Activated B cell treated with CpG ODN at 0.5 μM for 24 hours (primary cell): Measurements from ENCODE around the gene DUSP22. TPM values are rescaled to one million over a fixed set of nuclear protein-coding genes. Genes with fewer than 3 reads are reported as not detected.
A peak's percentile ranks its signal among the peaks of the same experiment; 100 is the strongest.

ENCODE experiments used
- ATAC-seq: fragments of 200-7000 bp; cut with Tn5 transposase; one replicate; pipeline ENCODE4 v1.10.0; 2021; ENCODE audit warnings: low read depth, mild to moderate bottlenecking, moderate library complexity
- CTCF ChIA-PET: fragments of 350-600 bp; sonication (Branson Sonifier 250); formaldehyde crosslinking; loops from one replicate; lab custom pipeline; 2021; ENCODE audit warnings: antibody characterized with exemption; lab: Charles Lee
- POLR2A ChIA-PET: fragments of 350-600 bp; sonication (Branson Sonifier 250); formaldehyde crosslinking; loops from one replicate; lab custom pipeline; 2021; ENCODE audit warnings: antibody characterized with exemption; lab: Charles Lee
- DNase-seq: peaks from one replicate; pipeline ENCODE4 v3.0.0; 2022
- H3K27ac Mint-ChIP-seq: one replicate; pipeline ENCODE4 v1.8.0; 2020; ENCODE audit warnings: mixed read lengths
- H3K27me3 Mint-ChIP-seq: one replicate; pipeline ENCODE4 v1.8.0; 2021; ENCODE audit warnings: mixed read lengths
- H3K36me3 Mint-ChIP-seq: one replicate; pipeline ENCODE4 v1.8.0; 2021; ENCODE audit warnings: low read depth, mixed read lengths
- H3K4me1 Mint-ChIP-seq: one replicate; pipeline ENCODE4 v1.8.0; 2021; ENCODE audit warnings: mixed read lengths
- H3K4me3 Mint-ChIP-seq: one replicate; pipeline ENCODE4 v1.8.0; 2020; ENCODE audit warnings: mild to moderate bottlenecking, mixed read lengths
- H3K9me3 Mint-ChIP-seq: one replicate; pipeline ENCODE4 v1.8.0; 2020; ENCODE audit warnings: mixed read lengths
- intact Hi-C: fragments of 100-400 bp; cut with micrococcal nuclease; formaldehyde crosslinking; loops from one replicate; pipeline ENCODE4 v1.15.1; 2024
- total RNA-seq: library from RNA; stranded (reverse); gene quantifications from 2 replicates; pipeline ENCODE4 v1.2.3, GENCODE V29; 2022
- TF ChIP-seq, protein P1 (sequence below): fragments of 200-600 bp; IDR thresholded peaks from one replicate; pipeline ENCODE4 v1.8.0; 2022; ENCODE audit warnings: antibody characterized with exemption, mild to moderate bottlenecking

The DUSP22 gene
- total RNA-seq, 1 donor from 2014 or later, result 153 TPM

DNA sequence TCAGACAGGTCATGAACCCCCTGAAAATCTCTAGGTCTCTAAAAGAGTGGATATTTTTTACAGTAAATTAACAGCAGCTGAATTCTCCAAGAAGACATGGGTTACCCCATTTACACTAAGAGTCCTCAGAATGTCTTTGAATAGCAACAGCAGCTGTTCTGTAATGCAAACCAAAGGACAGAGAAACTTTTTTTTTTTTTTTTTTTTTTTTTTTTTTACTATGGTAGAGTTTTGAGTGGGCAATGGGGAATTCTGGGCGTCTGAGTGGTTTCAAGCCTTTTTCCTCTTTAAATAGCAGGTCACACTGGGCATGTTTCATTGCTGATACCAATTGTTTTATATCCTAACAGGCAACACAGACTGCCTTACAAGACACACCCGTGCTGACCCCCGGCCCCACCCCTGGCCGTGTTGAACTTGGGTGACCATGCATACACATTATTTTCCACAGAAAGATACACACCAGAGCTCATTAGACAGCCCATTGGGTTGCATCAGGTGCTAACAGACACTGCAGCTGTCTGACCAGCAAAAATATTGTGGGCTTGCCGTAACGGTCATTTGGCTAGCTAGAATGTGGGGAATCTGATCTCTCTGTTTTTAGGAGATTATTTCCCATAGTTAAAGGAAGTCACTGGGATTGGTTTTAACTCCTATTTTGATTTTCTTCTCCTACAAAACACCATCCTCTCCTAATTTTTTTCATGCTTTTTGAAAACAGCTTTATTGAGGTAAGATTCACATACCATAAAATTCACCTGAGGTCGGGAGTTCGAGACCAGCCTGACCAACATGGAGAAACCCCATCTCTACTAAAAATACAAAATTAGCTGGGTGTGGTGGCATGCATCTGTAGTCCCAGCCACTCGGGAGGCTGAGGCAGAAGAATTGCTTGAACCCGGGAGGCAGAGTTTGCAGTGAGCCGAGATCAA is 72.6 kb downstream of the DUSP22 start:
- peaks cover 56% of the 10 kb centered on the region for H3K4me1 Mint-ChIP-seq
- peak overlapping the region; percentile 32 for H3K27ac Mint-ChIP-seq
- TF ChIP-seq, protein P1, sequence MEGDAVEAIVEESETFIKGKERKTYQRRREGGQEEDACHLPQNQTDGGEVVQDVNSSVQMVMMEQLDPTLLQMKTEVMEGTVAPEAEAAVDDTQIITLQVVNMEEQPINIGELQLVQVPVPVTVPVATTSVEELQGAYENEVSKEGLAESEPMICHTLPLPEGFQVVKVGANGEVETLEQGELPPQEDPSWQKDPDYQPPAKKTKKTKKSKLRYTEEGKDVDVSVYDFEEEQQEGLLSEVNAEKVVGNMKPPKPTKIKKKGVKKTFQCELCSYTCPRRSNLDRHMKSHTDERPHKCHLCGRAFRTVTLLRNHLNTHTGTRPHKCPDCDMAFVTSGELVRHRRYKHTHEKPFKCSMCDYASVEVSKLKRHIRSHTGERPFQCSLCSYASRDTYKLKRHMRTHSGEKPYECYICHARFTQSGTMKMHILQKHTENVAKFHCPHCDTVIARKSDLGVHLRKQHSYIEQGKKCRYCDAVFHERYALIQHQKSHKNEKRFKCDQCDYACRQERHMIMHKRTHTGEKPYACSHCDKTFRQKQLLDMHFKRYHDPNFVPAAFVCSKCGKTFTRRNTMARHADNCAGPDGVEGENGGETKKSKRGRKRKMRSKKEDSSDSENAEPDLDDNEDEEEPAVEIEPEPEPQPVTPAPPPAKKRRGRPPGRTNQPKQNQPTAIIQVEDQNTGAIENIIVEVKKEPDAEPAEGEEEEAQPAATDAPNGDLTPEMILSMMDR, result no peak
- ATAC-seq, result peak; percentile 76
- ChIA-PET CTCF (interaction anchor here (0.6 kb wide), 1 partner anchor 9 kb away, joined by 3 read pairs; no protein-coding TSS in a partner anchor), POLR2A (interaction anchor here (0.6 to 2.4 kb wide), 12 partner anchors 12 to 170 kb away, joined by 3 to 10 read pairs (median 4); partner anchors contain the start of gene IRF4)
- intact Hi-C loops, result no loop called here
- peak overlapping the region; percentile 42 for H3K4me3 Mint-ChIP-seq
- no peak for DNase-seq
- no peaks in the 10 kb centered on the region for H3K36me3 Mint-ChIP-seq
- no peaks in the 10 kb centered on the region for H3K9me3 Mint-ChIP-seq
- peaks cover 2% of the 10 kb centered on the region for H3K27me3 Mint-ChIP-seq

GRCh38 chr6:365835-366234 is 73.5 kb downstream of the DUSP22 start:
- H3K4me1 Mint-ChIP-seq, result peaks cover 48% of the 10 kb centered on the region
- POLR2A ChIA-PET, result interaction anchor here (0.6 to 2.4 kb wide), 7 partner anchors 11 to 178 kb away, joined by 3 to 10 read pairs (median 4); partner anchors contain the start of gene IRF4
- no peaks in the 10 kb centered on the region for H3K9me3 Mint-ChIP-seq
- CTCF ChIA-PET, result interaction anchor here (1.3 kb wide), 1 partner anchor 24 kb away, joined by 3 read pairs; no protein-coding TSS in a partner anchor
- peak overlapping the region; percentile 15 for H3K27ac Mint-ChIP-seq
- TF ChIP-seq, protein P1, result no peak
- no peaks in the 10 kb centered on the region for H3K36me3 Mint-ChIP-seq
- H3K27me3 Mint-ChIP-seq, result peaks cover 5% of the 10 kb centered on the region
- peak overlapping the region; percentile 44 for H3K4me3 Mint-ChIP-seq
- intact Hi-C loops, result no loop called here
- ATAC-seq (peak; percentile 28), DNase-seq (no peak)

DNA sequence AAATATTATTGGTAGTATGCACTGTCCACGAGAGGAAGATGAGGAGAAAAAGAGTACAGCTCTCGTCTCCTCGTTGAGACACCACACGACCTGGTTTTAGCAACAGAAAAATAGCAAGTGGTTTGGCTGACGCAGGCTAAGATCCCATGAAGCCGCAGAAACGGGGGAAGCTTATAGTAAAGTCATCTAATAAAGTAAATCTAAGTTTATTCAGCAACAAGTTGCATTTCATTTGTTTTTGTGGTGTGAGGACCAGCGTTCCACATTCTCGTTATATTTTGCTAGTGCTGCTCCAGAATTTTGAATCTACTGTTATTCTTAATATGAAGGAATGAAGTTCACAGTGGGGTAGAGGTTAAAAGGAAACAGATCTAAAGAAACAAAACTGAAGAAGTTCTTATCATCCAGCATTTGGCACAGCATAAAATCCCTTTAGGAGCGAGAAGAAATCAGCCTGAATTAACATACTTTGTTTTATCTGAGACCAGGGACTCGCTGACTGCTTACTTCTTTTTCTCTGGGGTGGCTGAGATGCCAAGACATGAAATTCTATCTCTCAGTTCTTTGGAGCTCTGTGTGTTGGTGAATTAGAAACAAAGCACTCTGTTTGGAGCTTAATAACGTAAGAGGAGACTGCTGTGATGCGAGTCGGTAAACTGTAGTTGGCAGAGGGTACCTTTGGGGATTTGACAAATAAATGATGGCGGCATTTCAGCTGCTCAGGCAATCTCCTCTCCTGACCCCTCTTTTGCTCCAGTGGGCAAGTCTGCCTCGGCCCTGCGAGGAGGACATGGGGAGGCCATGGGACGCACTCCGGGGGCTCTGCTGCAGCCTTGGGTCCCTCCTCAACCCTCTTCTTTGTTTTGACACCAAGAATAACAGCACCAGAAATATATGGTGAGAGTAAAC is 74.4 kb downstream of the DUSP22 start:
- TF ChIP-seq, protein P1, result no peak
- intact Hi-C loops, result no loop called here
- no peak overlapping the region for H3K27ac Mint-ChIP-seq
- peaks cover 5% of the 10 kb centered on the region for H3K27me3 Mint-ChIP-seq
- ChIA-PET CTCF (interaction anchor here (1.3 kb wide), 1 partner anchor 23 kb away, joined by 3 read pairs; no protein-coding TSS in a partner anchor), POLR2A (interaction anchor here (0.8 to 1.4 kb wide), 2 partner anchors 10 to 117 kb away, joined by 3 to 5 read pairs; no protein-coding TSS in a partner anchor)
- ATAC-seq (no peak), DNase-seq (no peak)
- H3K4me1 Mint-ChIP-seq, result peaks cover 40% of the 10 kb centered on the region
- H3K9me3 Mint-ChIP-seq, result no peaks in the 10 kb centered on the region
- no peak overlapping the region for H3K4me3 Mint-ChIP-seq
- no peaks in the 10 kb centered on the region for H3K36me3 Mint-ChIP-seq

DNA sequence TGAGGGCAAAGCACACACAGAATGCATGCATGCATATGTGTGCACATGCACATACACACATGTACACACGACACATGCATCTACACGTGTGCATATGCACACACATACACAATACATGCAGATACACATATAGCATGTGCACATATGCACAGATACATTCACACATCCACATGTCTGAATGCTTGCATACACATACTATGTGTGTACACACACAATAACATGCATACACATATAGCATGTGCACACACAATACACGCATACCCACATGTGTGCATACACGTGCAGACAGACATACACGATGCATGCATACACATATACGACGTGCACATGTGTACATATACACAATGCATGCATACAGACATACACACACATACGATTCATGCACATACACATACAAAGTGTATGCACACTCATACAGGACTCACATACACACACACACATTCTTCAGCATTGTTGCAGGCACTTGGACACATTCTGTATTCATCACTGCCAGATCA is 75.1 kb downstream of the DUSP22 start:
- ATAC-seq (no peak), DNase-seq (no peak)
- H3K9me3 Mint-ChIP-seq, result no peaks in the 10 kb centered on the region
- H3K4me3 Mint-ChIP-seq, result no peak overlapping the region
- H3K27me3 Mint-ChIP-seq, result peaks cover 5% of the 10 kb centered on the region
- ChIA-PET POLR2A (interaction anchor here (0.8 kb wide), 1 partner anchor 117 kb away, joined by 3 read pairs; no protein-coding TSS in a partner anchor), CTCF (interaction anchor here (1.3 kb wide), 1 partner anchor 22 kb away, joined by 3 read pairs; no protein-coding TSS in a partner anchor)
- intact Hi-C loops, result no loop called here
- H3K36me3 Mint-ChIP-seq, result no peaks in the 10 kb centered on the region
- TF ChIP-seq, protein P1, result no peak
- peaks cover 39% of the 10 kb centered on the region for H3K4me1 Mint-ChIP-seq
- H3K27ac Mint-ChIP-seq, result no peak overlapping the region
